DMS 273 (cell line): Measurements from ENCODE around the gene ARNT2.
"Not testable (repeated sequence)": the region's sequence is repeated elsewhere in the genome, so short reads cannot be mapped to it uniquely, and the experiment has no call there.

Experiments used
- DNase-seq: peaks from one replicate; lab custom pipeline; 2025; ENCODE audit not compliant: unreplicated experiment; lab: John Stamatoyannopoulos, UW

ARNT2 gene

DNA sequence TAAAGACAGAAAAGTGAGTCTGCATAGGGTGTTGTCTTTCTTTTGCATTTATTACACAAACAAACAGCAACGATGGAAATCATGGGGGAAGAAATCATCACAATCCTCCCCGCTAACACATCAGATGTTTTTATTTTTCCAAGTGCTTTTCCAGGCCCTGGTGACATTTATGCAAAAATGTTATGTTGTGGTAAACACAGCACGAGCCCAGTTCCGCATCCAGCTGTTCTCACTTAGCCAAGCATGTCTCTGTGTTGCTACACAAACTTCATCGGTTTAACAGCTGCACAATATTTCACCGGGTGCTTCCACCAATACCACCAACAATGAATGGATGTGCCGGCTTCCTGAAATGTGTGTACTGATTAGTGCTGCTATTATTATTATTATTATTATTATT, 237.2 kb downstream of the ARNT2 start:
- no peak for DNase-seq

- no peak for DNase-seq
Measured at GRCh38 chr15:80643431-80643951, 239.3 kb downstream of the ARNT2 start.

DNA sequence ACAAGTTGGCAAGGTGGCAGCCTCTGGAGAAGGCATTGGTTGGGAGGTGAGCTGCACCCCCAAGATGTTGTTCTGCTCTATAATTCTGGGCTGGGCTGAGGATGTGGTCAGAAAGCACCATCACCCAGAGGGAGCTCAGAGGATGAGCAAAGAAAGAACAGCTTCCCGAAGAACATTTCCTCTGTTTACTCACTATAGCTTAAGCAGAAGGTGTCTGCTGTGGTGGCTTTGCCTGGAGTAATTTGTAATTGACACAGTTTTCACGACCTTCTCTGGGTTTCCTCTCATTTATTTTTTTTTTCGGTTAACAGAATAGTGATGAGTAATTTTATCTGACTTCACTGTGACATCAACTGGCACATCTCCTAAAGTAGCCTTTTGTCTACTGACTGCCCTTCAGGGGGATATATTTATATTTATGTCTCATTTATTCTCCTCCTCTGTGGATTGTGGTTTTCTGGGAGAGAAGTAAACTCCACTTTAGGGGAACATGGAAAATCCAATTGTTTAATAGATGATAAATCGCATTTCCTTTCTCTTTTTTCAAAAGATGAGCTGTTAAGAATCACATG, 241.4 kb downstream of the ARNT2 start:
- DNase-seq = no peak

GRCh38 chr15:80647424-80647823, 243.2 kb downstream of the ARNT2 start:
- not testable (repeated sequence) for DNase-seq
